ENCODE data around the gene CORO1A.

GRCh38 chr16:30185683-30186421 lies 2.5 kb downstream of the CORO1A start:
- TF ChIP-seq EZH2 (IDR thresholded peaks at IDR 0.05) (no peak), EZH2phosphoT487 (IDR thresholded peaks at IDR 0.05) (no peak), CTCF (IDR thresholded peaks at IDR 0.05) (no peak)
